ENCODE data around the gene LYPD1. TPM values are rescaled to one million over a fixed set of nuclear protein-coding genes. Genes with fewer than 3 reads are reported as not detected.
"Not testable (repeated sequence)": the region's sequence is repeated elsewhere in the genome, so short reads cannot be mapped to it uniquely, and the experiment has no call there.

LYPD1 gene
- total RNA-seq, result 29.4 and 66.5 TPM in 2 replicates

GRCh38 chr2:132669908-132670495 lies at the start of gene LYPD1:
TSS of gene LYPD1 (minus strand) at chr2:132670205. CDS start at chr2:132669932, 273 bp downstream.
- DNase-seq (ENCODE audit: low read depth, low spot score), result no peak

GRCh38 chr2:132719480-132719879 lies 49.5 kb upstream of the LYPD1 start:
- DNase-seq (ENCODE audit: low read depth, low spot score), result no peak

GRCh38 chr2:132716954-132717353 lies 46.9 kb upstream of the LYPD1 start:
- no peak for DNase-seq (ENCODE audit: low read depth, low spot score)

DNA sequence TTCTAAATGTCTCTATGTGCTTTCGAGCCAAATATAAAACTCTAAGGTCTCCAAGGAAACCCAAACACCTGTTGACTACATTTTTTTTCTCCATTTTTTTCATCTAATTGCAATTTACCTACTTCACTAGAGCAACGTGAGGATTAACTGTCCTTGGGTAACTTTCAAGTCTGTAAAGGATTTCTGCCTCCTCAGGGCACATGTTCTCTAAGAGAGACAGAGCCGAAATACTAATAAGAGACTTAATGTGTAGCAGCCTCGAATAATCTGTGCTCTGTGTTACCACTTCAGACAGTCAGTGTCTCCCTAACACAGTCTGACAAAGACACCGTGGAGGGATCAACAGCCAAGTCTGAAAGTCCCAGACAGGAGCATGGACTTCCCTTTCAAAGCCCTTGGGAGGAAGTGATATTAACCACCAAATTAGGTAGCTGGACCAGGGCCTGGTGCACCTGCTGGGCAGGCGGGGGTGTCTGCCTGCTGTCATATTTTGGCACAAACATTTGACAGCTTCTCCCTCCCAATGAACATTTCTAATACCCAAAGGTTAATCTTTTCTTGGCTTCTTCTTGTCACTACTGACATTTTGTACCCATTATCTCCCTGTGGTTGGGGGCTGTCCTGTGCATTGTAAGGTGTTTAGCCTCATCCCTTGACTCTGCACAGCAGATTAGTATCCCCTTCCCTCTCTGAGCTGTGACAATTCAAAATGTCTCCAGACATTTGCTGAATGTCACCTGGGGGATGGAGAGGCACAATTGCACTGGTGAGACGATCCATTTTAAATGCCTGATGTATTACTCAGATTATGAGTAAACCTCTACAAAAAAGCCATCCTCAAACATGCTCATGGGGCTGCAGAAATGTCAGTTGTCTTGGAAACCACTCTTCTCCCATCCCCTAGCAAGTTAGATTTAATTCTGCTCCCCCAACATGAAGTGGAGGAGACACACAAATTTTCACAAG lies 45.7 kb upstream of the LYPD1 start:
- no peak for DNase-seq (ENCODE audit: low read depth, low spot score)

DNA sequence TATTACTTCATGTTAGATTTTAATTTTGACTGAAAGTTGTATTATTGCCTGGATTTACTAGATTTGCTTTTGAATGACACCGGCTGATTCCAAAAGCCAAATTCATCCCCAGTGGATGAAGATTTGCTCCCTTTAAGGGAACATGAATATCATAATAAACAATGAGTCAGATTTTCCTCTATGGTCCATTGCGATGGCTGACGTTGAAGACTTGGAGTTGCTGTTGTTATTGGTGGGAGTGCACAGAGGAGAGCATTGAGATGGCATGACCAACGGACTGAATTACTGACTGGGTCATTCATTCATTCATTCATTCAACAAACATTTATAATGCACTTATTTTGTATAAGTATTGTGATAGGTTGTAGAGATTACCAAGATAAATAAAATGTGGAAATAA lies 33.4 kb upstream of the LYPD1 start:
- no peak for DNase-seq (ENCODE audit: low read depth, low spot score)

GRCh38 chr2:132701810-132702209 lies 31.8 kb upstream of the LYPD1 start:
- DNase-seq (ENCODE audit: low read depth, low spot score), result no peak

DNA sequence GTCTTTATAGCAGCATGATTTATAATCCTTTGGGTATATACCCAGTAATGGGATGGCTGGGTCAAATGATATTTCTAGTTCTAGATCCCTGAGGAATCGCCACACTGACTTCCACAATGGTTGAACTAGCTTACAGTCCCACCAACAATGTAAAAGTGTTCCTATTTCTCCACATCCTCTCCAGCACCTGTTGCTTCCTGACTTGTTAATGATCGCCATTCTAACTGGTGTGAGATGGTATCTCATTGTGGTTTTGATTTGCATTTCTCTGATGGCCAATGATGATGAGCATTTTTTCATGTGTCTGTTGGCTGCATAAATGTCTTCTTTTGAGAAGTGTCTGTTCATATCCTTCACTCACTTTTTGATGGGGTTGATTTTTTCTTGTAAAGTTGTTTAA lies 29.8 kb upstream of the LYPD1 start:
- DNase-seq (ENCODE audit: low read depth, low spot score), result not testable (repeated sequence)

- not testable (repeated sequence) for DNase-seq (ENCODE audit: low read depth, low spot score)
Observed at GRCh38 chr2:132698347-132698746, 28.3 kb upstream of the LYPD1 start.

DNA sequence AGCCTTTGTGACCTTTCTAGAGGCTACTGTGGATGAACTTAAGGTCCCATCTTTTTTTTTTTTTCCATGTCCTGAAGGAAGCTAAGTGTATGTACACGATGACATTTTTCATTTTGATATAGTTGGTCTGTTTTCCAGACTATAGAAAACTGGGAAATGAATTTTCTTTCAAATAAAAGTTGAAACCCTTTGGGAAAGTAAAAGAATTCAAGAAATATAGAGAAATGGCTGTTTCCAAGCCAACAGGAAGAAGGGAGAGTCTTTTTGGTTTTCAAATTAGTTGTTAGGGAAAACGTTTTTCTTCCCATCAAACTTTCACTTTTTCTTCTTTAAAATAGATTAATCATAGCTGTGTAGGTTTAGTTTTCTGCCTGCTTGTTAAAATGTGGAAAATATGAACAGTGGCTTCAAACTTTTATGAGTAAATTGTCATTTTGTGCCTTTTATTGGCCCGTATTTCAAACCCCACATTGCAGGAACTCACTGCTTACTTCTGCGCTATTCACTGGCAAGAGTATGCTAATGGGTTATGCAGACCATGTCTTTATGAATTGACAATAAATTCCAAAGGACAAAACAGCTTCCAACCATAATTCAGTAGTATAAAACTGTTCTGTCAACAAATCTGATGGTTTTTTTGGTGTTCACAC lies 27.7 kb upstream of the LYPD1 start:
- no peak for DNase-seq (ENCODE audit: low read depth, low spot score)

GRCh38 chr2:132692816-132693215 lies 22.8 kb upstream of the LYPD1 start:
- no peak for DNase-seq (ENCODE audit: low read depth, low spot score)

DNA sequence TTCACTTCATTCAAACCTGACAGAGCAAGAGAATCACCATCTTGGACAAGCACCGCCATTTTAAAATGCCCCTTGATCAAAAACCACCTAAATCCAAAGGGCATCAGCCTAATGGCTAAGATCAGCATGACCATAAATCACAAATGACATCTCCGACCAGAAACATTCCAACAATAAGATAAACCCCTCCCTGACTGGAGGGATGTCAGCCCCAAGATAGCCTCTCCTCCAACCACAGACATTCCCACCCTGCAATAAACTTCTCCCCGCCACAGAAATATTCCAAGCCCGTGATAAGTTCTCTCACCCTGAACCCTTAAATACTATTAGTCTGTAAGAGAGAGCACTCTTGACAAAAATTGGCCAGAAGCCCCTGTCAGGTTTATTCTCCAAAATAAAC lies 21.6 kb upstream of the LYPD1 start:
- no peak for DNase-seq (ENCODE audit: low read depth, low spot score)

DNA sequence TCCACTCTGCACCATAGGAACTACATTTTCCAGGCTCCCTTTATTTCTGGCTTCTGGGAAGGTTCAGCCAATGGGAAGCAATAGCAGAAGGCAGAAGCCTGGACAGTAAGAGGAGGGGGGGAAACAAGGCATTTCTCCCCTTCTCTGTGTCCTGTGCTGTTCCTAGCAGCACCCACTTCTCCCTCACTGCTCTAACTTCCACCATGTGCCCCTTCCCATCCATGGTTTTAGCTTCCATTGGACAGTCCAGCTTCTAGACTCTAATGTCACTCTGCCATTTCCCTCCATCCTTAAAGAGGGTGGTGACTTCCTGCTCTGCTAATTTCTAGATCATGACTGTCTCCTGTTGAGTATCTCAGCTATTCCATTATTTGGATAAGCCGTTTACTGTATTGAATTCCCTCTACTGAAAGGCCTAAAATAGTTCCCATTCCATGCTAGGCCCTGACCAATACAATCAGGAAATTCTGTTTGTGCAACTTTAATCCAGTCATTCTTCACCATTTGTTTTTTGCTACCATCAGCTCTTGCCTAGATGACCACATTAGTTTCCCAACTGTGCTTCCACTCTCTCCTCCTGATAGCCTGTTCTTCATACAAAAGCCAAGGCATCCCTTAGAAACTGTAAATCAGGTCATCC lies 20.8 kb upstream of the LYPD1 start:
- no peak for DNase-seq (ENCODE audit: low read depth, low spot score)

DNA sequence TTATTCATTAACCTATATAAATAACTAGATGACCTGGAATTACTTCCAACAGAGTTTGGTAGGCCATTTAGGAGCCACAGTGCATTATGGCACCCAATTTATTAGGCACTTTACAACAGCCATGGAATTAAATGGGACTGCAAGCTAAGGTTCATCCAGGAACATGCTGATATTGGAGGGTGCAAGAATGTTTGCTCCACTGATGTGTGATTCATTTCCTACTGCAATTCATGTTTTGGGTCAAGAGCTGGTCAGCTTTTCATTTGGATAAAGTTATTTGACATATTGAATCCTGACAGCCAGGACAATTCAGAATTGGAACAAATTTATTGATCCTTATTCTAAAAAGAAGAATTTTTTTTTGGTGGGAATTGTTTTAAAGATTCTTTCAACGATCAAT lies 11.8 kb upstream of the LYPD1 start:
- no peak for DNase-seq (ENCODE audit: low read depth, low spot score)

GRCh38 chr2:132680544-132680943 lies 10.5 kb upstream of the LYPD1 start:
- DNase-seq (ENCODE audit: low read depth, low spot score), result no peak

DNA sequence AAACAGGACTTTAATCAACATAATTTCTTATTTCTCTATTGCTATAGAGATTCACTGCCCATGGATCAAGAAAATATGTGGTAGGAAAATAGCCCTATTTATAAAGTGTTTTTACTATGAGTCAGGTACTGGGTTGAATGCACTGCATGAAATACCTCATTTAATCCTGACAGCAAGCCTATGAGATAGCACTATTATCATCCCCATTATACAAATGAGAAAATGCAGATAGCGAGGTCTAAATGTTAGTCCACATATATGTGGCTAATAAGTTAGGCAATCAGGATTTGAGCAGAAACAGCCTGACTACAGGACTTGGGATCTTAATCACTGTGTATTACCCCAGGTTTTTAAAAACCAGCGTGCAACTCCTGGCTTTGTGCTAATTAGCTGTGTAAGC lies 8.5 kb upstream of the LYPD1 start:
- DNase-seq (ENCODE audit: low read depth, low spot score), result no peak

DNA sequence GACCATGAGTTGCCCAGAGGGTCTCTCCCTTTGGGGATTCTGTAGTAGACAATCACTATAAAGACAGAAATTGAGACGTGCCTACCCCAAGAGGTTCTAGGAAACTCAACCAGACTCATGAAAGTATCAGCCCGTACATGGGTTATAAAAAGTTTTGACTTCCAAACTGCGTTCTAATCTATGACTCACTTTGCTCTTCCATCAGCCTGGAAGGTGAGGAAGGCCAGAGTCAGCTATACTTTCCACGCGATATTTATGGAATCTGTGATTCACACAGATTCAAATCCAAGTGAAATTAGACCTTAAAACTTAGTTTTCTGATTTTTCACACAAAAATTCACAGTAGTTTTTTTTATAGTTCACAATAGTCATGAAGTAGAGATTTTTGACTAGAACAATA lies 7.7 kb upstream of the LYPD1 start:
- DNase-seq (ENCODE audit: low read depth, low spot score), result no peak

GRCh38 chr2:132676999-132677398 lies 7.0 kb upstream of the LYPD1 start:
- no peak for DNase-seq (ENCODE audit: low read depth, low spot score)

DNA sequence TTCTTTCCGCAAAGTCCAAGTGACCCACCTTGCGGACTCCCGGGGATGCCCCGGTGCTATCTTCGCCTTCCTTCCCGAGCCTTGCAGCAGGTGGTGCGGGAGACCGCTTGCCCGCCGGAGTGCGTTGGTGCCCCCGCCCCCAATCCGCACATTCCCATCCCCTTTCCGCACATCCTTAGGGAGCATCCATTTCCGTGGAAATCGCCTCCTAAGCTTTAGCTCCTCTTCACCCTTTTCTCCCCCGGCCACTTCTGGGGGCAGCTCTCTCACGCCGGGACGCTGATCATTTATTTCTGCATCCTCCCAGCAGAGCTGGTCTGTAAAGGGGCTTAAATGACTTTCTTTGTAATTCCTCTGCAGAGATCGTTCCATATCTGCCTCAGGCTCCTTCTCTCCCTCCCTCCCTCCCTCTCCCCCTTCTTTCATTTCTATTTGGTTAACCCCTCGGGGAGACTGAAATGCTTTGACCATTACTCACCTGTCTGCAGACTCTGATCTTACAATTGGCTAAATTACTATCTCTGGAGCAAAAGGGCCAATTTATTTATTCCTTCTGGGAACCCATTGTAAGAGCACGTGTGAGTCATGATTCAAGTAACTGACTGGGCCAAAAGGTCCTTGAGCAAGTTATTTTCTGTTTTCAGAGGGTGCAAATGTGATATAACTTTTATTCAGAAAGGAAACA lies 1.3 kb upstream of the LYPD1 start:
- peak; percentile 78 for DNase-seq (ENCODE audit: low read depth, low spot score)

DNA sequence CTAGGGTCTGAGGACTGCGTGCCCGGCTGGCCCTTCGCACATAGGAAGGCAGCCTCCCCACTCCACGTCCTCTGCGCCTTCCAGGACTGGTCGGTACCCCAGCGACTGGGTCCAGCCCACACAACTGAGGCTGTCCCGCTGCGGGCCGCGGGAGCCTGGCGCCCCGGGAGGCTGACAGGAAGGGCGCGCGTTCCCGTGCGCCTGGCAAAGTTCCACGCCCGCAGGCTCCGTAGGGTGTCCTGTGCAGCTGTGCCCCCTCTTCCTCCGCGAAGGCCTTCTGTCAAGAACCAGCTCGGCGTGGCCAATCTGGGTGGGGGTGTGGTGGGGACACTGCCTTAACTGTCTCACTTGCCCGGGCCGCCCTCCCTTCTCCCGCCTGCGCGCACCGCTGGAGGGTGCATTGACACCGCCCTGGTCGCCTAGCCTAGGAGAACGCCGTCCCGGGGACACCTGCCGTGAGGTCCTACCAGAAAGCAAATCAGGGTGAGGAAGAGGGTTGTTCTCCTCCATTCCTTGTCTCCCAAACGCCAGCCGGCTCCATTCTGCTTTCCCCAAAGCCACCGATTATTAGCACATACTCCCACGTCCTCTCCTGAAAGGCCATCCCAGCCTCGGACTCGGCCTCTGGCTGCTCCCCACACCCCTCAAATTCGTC lies 618 bp upstream of the LYPD1 start:
- DNase-seq (ENCODE audit: low read depth, low spot score), result no peak

GRCh38 chr2:132668987-132669907 lies 758 bp downstream of the LYPD1 start:
- no peak for DNase-seq (ENCODE audit: low read depth, low spot score)

Data from pulmonary artery endothelial cell (primary cell).